ENCODE measurements around the gene SDC3.

Gene SDC3

GRCh38 chr1:30888975-30889374, 19.6 kb downstream of the SDC3 start:
- no peak for TF ChIP-seq CTCF (IDR thresholded peaks at IDR 0.05; ENCODE audit: low read depth, low read length, missing control alignments)
- H3K4me3 ChIP-seq (replicated peaks; ENCODE audit: low read depth, low read length) = no peak overlapping the region
- DNase-seq (ENCODE audit: extremely low read depth, low read depth) = no peak

- H3K4me3 ChIP-seq (replicated peaks; ENCODE audit: low read depth, low read length) = no peak overlapping the region
- TF ChIP-seq CTCF (IDR thresholded peaks at IDR 0.05; ENCODE audit: low read depth, low read length, missing control alignments) = no peak
- peak; percentile 43 for DNase-seq (ENCODE audit: extremely low read depth, low read depth)
These were observed 20.2 kb downstream of the SDC3 start for GRCh38 chr1:30888391-30888790.

DNA sequence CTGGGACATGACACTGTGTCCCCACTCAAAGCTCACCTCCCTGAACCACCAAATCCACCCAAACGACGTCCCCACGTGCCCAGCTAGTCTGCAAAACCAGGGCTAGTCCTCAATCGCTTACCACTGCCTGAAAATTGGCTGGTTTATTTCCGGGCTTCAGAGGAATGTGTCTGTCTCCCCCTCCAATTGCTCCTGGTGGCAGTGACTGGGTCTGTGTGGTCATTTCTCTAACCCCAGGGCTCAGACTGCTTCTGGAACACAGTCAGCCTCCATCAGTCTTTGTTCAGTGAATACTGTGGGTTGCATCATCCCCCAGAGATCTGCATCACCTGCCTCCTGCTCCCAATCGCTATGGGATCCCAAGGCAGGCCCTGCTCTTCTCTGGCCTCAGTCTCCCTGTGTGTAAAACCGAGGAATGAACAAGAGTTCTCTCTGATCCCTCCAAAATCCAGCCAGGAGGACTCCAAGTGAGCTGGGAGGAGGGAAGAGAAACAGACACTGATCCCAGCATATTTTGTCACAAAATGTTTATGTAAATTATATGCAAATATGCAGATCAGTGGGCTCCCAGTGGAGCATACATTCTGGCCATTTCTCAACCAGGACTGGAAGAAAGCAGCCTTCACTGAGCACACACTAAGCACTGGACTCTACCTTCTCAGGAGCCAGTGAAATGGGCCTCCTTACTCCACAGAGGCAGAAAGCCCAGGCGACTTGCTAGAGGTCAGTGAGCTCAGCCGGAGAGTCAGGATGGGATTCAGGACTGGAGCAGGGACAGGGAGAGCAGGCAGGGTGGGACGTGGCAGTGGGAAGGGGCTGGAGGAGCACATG, 20.9 kb downstream of the SDC3 start:
- no peak for TF ChIP-seq CTCF (IDR thresholded peaks at IDR 0.05; ENCODE audit: low read depth, low read length, missing control alignments)
- H3K4me3 ChIP-seq (replicated peaks; ENCODE audit: low read depth, low read length) = no peak overlapping the region
- no peak for DNase-seq (ENCODE audit: extremely low read depth, low read depth)

GRCh38 chr1:30886710-30887428, 21.7 kb downstream of the SDC3 start:
- no peak overlapping the region for H3K4me3 ChIP-seq (replicated peaks; ENCODE audit: low read depth, low read length)
- TF ChIP-seq CTCF (IDR thresholded peaks at IDR 0.05; ENCODE audit: low read depth, low read length, missing control alignments) = no peak
- DNase-seq (ENCODE audit: extremely low read depth, low read depth) = no peak

DNA sequence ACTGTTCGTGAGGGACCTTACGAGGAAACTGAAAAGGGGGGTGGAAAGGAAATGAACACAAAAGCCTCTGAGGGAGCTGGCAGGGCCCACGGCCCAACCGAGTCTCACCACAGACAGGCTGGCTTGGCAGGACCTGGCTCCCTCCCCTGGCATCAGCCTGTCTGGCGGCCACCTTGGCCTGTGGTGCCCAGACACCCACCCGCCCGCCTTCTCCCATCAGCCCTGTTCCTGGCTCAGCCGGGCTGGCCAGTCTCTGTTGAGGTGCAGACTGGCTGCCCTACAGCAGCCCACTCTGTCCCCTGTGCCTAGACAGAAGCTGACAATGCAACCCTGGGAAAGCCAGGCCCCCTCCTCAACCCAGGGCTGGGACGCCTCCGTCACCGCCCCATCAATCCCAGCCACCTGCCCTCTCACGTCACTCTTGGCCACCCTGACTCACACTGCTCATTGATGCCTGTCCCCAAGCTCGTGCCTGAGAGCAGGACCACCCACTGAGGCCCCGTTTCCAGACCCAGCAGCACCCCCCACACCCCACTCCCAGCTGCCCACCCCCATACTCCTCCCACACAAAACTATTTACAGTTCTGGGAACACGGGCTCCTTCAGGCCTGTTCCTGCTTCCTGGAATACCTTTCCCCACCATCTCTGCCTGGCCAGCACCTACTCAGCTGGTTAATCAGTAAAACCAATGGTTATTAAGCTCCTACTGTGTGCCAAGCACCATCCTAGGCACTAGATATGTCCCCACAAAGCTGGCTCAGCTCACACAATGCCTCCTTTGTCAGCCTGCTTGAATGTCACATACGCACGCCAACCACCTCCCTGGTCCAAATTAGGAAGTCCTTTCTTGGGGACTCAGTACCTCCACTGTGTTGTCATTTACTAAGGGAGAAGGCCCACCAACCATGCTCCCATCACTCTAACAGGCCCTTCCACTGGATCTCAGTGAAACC, 22.7 kb downstream of the SDC3 start:
- DNase-seq (ENCODE audit: extremely low read depth, low read depth) = no peak
- no peak for TF ChIP-seq CTCF (IDR thresholded peaks at IDR 0.05; ENCODE audit: low read depth, low read length, missing control alignments)
- H3K4me3 ChIP-seq (replicated peaks; ENCODE audit: low read depth, low read length) = no peak overlapping the region

DNA sequence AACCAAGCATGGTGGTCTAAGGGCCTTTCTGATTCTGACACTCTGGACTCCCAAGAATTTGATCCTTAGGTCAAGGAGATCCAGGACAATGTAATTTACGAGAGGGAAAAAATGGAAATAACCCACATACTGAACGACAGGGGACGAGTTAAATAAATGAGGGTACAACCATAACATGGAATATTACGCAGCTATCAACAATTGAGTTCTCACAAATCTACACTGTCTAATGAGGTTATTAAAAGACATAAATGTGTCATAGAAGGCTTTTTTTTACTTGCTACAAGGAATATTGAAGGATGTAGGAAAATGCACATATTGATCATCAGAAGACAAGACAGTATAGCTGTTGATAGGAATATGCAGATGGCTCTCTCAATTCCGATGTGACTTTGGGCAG, 23.8 kb downstream of the SDC3 start:
- TF ChIP-seq CTCF (IDR thresholded peaks at IDR 0.05; ENCODE audit: low read depth, low read length, missing control alignments) = no peak
- DNase-seq (ENCODE audit: extremely low read depth, low read depth) = no peak
- H3K4me3 ChIP-seq (replicated peaks; ENCODE audit: low read depth, low read length) = no peak overlapping the region
